Left lung (tissue), 10 donors: ENCODE results near the gene ABCA1. TPM values are rescaled to one million over a fixed set of nuclear protein-coding genes. Genes with fewer than 3 reads are reported as not detected.
A peak's percentile ranks its signal among the peaks of the same experiment; 100 is the strongest.

Experiments used
- ATAC-seq: fragments of 200-7000 bp; cut with Tn5 transposase; one replicate; pipeline ENCODE4 v1.9.1; 2020; ENCODE audit warnings: moderate library complexity
- DNase-seq, 4 donors: peaks; one replicate each; pipeline ENCODE4 v3.0.0-alpha.2; 2013 to 2020
- H3K27ac ChIP-seq, 2 donors: fragments of 200-600 bp; sonication (generic) in 1 of 2; one replicate each; pipeline versions ENCODE4 v1.5.0 to v1.8.0; 2020 to 2021
- H3K27me3 ChIP-seq, 2 donors: fragments of 200-600 bp; sonication (generic) in 1 of 2; one replicate each; pipeline versions ENCODE4 v1.5.0 to v1.8.0; 2020 to 2021
- H3K36me3 ChIP-seq, 2 donors: fragments of 200-600 bp; sonication (generic) in 1 of 2; one replicate each; pipeline versions ENCODE4 v1.5.0 to v1.8.0; 2020 to 2021
- H3K4me1 ChIP-seq, 2 donors: fragments of 200-600 bp; one replicate each; pipeline ENCODE4 v1.8.0; 2021
- H3K4me3 ChIP-seq, 2 donors: fragments of 200-600 bp; sonication (generic) in 1 of 2; one replicate each; pipeline versions ENCODE4 v1.5.0 to v1.8.0; 2020 to 2021; ENCODE audit warnings: mild to moderate bottlenecking in 1 of 2
- H3K9me3 ChIP-seq, 2 donors: fragments of 200-600 bp; sonication (generic) in 1 of 2; one replicate each; pipeline versions ENCODE4 v1.5.0 to v1.8.0; 2020 to 2021
- CTCF ChIP-seq, 2 donors: fragments of 200-600 bp; sonication (generic) in 1 of 2; IDR thresholded peaks; one replicate each; pipeline versions ENCODE4 v1.5.0 to v1.8.0; 2021; ENCODE audit warnings: antibody characterized with exemption in 2 of 2
- intact Hi-C, 2 donors: fragments of 100-400 bp; cut with DNase I; formaldehyde crosslinking; loops; one replicate each; pipeline versions ENCODE4 v1.11.2 to v1.14.2; 2022
- polyA plus RNA-seq, 6 donors: library from polyadenylated mRNA; unstranded; fragments of 120-200 nt; gene quantifications; one replicate each; pipeline ENCODE4 v1.2.1, GENCODE V29; 2013; ENCODE audit not compliant: insufficient read length in 6 of 6
- total RNA-seq, 2 donors: library from RNA; stranded (reverse); fragmentation: NEBNext Ultra II Directional; extraction: Animal tissue kit (Norgen Biotek cat#: 25700); gene quantifications; one replicate each; pipeline ENCODE4 v1.2.1, GENCODE V29; 2021
- donor health status: DM: no; HTN: yes; CAD: no.
- donor health status: DM: no; HTN: no; CAD: no.

The ABCA1 gene
- total and polyA plus RNA-seq, 8 donors: 12.8 to 53.0 (median 18.2) TPM

GRCh38 chr9:104863180-104863883, 64.6 kb downstream of the ABCA1 start:
- H3K27me3 ChIP-seq: no peaks in the 10 kb centered on the region
- H3K27ac ChIP-seq: no peak overlapping the region

DNA sequence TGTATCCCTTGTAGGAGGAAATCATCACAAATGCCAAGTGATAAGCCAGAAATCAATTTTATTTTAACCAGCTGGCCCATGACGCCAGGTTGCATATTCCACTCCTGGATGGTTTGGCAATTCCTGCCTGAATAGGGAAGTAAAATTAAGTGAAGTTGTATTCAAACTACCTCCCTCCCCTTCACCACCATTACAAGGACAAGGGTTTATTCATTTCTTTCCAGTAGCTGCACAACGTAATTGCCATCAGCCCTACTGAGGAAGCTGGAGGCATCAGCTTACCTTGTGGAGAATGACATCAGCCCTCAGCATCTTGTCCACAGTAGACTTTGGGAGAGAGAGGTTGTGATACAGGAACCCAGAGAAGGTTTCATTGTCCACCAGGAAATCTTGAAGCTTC, 66.6 kb downstream of the ABCA1 start:
- Histone ChIP-seq H3K27me3 (no peaks in the 10 kb centered on the region), H3K36me3 (peaks cover 0 to 26% of the 10 kb centered on the region in 2 donors), H3K4me1 (peaks cover 9 to 65% of the 10 kb centered on the region in 2 donors), H3K9me3 (no peaks in the 10 kb centered on the region), H3K4me3 (no peak overlapping the region), H3K27ac (peak overlapping the region in 1 of 2 donors; percentile 70)
- ATAC-seq: no peak
- TF ChIP-seq CTCF (IDR thresholded peaks at IDR 0.05): no peak
- intact Hi-C loops: loop anchor here in 1 of 2 donors (5.0 to 10.0 kb wide), 2 partner anchors 296 to 553 kb away; no protein-coding TSS in a partner anchor
- DNase-seq: no peak

More at GRCh38 chr9:104863180-104863883, 64.6 kb downstream of the ABCA1 start:
- DNase-seq (peak in 2 of 4 donors; percentile 50 to 72), ATAC-seq (peak; percentile 71)
- intact Hi-C loops: loop anchor here in 1 of 2 donors (5.0 to 10.0 kb wide), 2 partner anchors 294 to 551 kb away; no protein-coding TSS in a partner anchor
- Histone ChIP-seq H3K4me3 (no peak overlapping the region), H3K36me3 (peaks cover 0 to 6% of the 10 kb centered on the region in 2 donors), H3K4me1 (peaks cover 10 to 76% of the 10 kb centered on the region in 2 donors), H3K9me3 (no peaks in the 10 kb centered on the region)
- peak; percentile 55 to 72 for TF ChIP-seq CTCF (IDR thresholded peaks at IDR 0.05)

DNA sequence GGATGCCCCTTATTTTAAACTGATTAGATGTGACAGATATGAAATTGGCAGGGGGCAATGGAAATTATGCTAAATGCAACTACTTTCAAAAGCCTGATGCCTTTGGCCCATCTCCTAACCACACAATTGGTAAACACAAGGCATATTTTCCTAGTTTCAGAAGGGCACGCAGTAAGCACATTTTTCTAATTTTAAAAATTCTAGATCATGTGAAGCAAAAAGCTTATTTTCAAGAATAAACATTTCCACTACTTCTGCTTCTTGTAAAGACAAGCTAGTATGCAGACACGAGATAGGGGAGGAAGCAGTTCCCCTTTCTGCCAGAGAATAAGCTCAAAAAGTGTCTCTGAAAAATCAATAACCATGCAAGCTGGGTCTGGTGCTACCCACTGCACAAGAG, 67.7 kb downstream of the ABCA1 start:
- peaks cover 0 to 37% of the 10 kb centered on the region in 2 donors for H3K36me3 ChIP-seq
- DNase-seq: no peak
- H3K4me1 ChIP-seq: peaks cover 9 to 65% of the 10 kb centered on the region in 2 donors
- peak; percentile 11 for ATAC-seq
- intact Hi-C loops: loop anchor here in 1 of 2 donors (5.0 to 10.0 kb wide), 2 partner anchors 297 to 555 kb away; no protein-coding TSS in a partner anchor
- H3K27me3 ChIP-seq: no peaks in the 10 kb centered on the region
- H3K27ac ChIP-seq: peak overlapping the region; percentile 56 to 70
- H3K4me3 ChIP-seq: no peak overlapping the region
- no peak for TF ChIP-seq CTCF (IDR thresholded peaks at IDR 0.05)
- H3K9me3 ChIP-seq: no peaks in the 10 kb centered on the region

DNA sequence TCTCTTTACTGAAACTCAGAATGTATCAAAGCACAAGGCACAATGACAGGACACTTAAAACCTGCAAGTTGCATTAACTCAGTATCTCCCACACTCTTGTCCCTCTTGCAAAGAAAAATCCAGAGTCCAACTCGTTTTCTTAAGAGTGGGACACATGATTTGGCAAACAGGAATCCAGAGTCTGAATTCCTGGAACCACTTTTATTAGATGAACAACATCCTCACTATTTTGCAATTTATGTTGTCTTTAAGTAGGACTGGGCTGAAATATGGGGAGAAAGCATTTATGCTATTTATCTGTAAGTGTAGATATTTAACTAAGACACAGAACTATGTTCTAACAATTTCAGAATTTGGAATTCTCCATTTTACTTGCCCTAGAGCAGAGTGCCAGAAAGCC, 69.1 kb downstream of the ABCA1 start:
- H3K27me3 ChIP-seq: no peaks in the 10 kb centered on the region
- DNase-seq (no peak), ATAC-seq (no peak)
- peaks cover 0 to 47% of the 10 kb centered on the region in 2 donors for H3K36me3 ChIP-seq
- intact Hi-C loops: no loop called here
- peak overlapping the region in 1 of 2 donors; percentile 0 for H3K27ac ChIP-seq
- H3K4me1 ChIP-seq: peaks cover 9 to 51% of the 10 kb centered on the region in 2 donors
- no peak for TF ChIP-seq CTCF (IDR thresholded peaks at IDR 0.05)
- no peaks in the 10 kb centered on the region for H3K9me3 ChIP-seq
- no peak overlapping the region for H3K4me3 ChIP-seq

- Histone ChIP-seq H3K27ac (peak overlapping the region in 1 of 2 donors; percentile 0), H3K4me3 (no peak overlapping the region), H3K27me3 (no peaks in the 10 kb centered on the region), H3K4me1 (peaks cover 5 to 46% of the 10 kb centered on the region in 2 donors), H3K9me3 (no peaks in the 10 kb centered on the region), H3K36me3 (peaks cover 0 to 50% of the 10 kb centered on the region in 2 donors)
- ATAC-seq (no peak), DNase-seq (no peak)
- intact Hi-C loops: no loop called here
- TF ChIP-seq CTCF (IDR thresholded peaks at IDR 0.05): no peak
These were observed 69.7 kb downstream of the ABCA1 start for GRCh38 chr9:104858271-104858670.
